ENCODE data around the gene TGM1.
"Not testable (repeated sequence)": the region's sequence is repeated elsewhere in the genome, so short reads cannot be mapped to it uniquely, and the experiment has no call there.

The TGM1 gene

DNA sequence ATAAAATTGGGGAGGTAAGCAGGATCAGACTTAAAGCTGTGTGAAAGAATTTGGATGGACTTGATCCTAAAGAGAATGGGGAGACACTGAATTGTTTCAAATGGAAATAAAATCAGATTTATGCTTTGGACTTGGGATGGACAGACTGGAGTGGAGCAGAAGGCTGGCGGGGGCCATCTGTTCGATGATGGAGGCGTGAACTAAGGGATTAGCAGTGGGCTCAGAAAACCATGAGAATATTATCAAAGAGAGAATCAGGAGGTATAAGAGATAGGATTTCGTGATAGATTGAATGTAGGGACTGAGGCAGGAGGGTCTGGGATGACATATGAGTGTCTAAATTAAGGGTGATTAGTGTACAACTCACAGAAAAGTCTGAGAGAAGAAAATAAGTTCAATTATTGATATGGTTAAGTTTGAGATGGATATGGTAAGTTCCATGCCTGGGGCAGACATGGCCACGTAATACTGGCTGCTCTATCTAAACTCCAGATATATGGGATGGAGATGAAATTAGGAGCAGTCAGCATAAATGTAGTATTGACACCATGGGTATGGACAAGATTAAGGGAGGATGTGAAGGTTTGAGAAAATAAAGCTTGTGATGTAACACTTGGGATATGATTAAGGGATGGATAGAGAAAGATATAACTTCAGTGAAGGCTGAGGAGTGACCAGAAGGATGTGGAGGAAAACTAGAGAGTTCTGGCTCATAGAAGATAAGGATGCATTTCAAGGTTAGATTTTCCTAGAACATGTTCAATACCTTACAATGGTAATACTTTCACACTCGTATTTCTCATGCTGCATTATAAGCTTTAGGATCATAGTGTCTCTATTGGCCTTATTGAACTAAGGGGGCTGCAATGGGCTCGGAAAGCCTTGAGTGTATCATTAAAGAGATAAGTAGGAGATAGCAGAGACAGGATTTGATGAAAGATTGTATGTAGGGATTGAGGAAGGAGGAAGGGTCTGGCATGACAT, 58.5 kb downstream of the TGM1 start:
- no peak for FAIRE-seq

DNA sequence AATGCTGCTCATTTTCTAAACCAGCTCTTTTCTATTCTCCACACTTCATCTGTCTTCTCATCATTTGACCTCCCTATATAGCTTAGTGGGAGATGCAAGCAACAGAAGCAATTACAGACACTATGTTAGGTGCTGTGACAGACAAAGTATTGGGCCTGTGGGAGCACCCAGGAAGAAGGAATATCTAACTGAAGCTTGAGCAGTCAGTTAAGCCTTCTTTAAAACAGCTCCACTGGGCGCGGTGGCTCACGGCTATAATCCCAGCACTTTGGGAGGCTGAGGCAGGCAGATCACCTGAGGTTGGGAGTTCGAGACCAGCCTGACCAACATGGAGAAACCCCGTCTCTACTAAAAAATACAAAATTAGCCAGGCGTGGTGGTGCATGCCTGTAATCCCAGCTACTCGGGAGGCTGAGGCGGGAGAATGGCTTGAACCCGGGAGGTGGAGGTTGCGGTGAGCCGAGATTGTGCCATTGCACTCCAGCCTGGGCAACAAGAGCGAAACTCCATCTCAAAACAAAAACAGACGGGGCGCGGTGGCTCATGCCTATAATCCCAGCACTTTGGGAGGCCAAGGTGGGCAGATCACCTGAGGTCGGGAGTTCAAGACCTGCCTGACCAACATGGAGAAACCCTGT, 59.6 kb downstream of the TGM1 start:
- not testable (repeated sequence) for FAIRE-seq; DNase-seq (ENCODE audit: insufficient read length, low spot score)

More for the DNA sequence above, 58.5 kb downstream of the TGM1 start:
- TF ChIP-seq POU2F2 (IDR thresholded peaks at IDR 0.05; ENCODE audit: low read depth, low read length): no peak
- no peak for TF ChIP-seq PAX5 (IDR thresholded peaks at IDR 0.05; ENCODE audit: insufficient read depth, low read length, severe bottlenecking)
- no peak for TF ChIP-seq POLR2AphosphoS5 (IDR thresholded peaks at IDR 0.05; ENCODE audit: low read depth, low read length)
- no peak for TF ChIP-seq SPI1 (IDR thresholded peaks at IDR 0.05; ENCODE audit: low read depth, low read length)
- DNase-seq (ENCODE audit: insufficient read length, low spot score): no peak

DNA sequence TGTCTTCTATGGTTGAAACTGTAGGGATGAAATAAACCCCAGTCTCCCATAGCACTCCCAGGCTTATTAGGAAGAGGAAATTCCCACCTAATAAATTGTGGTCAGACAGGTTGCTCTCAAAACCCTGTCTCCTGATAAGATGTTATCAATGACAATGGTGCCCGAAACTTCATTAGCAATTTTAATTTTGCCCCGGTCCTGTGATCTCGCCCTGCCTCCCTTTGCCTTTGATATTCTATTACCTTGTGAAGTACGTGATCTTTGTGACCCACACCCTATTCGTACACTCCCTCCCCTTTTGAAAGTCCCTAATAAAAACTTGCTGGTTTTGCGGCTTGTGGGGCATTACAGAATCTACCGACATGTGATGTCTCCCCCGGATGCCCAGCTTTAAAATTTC, 60.4 kb downstream of the TGM1 start:
- DNase-seq (ENCODE audit: insufficient read length, low spot score); FAIRE-seq: not testable (repeated sequence)

Data from GM12891 (cell line).